ENCODE data around the gene PDE6A. TPM values are rescaled to one million over a fixed set of nuclear protein-coding genes. Genes with fewer than 3 reads are reported as not detected.

The PDE6A gene
- total RNA-seq, 1 donor from 2014 or later = not detected

DNA sequence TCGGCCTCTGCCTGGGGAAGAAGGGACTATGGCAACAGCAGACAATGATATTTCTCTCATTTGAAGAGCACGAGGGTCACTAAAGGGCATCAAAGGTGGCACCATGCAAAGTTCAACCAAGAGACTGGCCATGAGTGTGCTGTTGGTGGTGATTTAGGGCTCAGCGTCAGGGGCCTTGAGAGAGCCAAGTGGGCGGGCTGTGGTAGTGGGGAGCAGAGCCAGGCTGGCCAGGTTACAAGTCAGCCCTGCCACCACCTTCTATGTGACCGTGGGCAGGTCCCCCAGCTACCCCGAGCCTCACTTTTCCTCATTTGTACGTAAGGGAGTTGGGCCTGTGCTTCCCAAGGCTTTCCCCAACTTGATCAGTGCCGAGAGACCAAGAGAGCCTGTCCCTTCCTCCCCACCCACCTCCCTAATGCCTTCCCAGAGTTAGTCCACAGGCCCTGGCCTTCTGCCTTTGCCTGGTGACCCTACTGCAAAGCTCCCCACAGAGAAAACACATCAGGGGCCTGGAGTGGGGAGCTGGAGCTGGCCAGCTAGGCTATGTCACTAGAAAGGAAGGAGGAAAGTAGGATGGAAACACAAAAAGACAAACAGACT is 104.3 kb downstream of the PDE6A start:
- intact Hi-C loops (cut with micrococcal nuclease) = no loop called here

DNA sequence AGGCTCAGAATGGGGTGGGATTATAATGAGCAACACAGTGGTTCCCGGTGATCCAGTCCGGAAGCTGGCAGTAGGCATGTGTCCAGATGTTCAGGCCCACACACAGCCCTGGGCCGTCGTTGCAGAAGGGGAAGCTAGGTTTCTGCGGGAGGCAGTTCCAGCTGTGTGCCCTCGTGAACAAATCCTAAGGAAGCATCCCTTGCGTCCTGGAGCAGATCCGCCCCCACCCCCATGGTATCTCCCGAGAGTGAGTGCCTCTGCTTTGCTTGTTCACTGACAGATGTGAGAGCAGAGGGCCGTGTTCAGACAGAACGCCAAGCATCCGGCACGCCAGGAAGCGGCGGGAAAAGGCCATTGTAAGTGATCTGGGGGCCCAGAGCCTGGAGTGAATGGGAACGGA is 104.8 kb downstream of the PDE6A start:
- intact Hi-C loops (cut with micrococcal nuclease) = loop anchor here (10.0 kb wide), 1 partner anchor 125 kb away; the partner anchor contains the start of gene SLC26A2

DNA sequence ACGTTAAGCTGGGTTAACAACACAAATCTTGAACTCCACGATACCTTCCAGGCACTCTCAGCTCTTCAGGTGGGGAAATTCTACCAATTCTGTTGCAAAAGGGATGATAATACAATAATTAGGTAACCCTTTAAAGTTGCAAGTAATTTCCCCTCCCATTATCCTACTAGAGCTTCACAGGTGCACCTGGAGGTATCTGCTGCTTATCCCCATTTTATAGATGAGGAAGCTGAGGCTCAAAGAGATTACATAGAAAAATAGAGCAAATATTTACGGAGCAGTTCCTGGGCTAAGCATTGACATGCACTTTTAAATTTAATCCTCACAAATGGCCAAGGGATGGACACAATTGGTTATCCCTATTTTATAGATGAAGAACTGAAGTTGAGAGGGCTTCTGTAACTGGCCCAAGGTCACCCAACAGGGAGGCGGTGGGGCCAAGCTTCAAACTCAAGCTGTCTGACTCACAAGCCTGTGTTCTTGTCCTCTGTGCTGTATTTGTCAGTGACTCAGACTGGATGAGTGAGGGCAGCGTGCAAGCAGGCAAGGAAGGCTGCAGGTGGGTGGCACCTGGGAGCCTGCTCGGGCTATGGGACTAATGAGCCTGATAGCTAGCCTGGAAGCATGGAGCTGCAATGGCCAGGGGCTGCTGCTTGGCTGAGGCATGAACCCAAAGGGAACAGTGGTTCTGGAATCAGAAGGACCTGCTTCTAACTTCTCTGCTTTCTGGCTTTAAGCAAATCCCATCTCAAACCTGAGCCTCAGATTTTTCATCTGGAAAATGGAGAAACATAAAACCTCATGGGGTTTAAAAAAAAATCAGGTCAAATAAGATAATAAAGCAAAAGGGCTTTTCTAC is 105.5 kb downstream of the PDE6A start:
- intact Hi-C loops (cut with micrococcal nuclease) = loop anchor here (10.0 kb wide), 1 partner anchor 126 kb away; the partner anchor contains the start of gene SLC26A2

DNA sequence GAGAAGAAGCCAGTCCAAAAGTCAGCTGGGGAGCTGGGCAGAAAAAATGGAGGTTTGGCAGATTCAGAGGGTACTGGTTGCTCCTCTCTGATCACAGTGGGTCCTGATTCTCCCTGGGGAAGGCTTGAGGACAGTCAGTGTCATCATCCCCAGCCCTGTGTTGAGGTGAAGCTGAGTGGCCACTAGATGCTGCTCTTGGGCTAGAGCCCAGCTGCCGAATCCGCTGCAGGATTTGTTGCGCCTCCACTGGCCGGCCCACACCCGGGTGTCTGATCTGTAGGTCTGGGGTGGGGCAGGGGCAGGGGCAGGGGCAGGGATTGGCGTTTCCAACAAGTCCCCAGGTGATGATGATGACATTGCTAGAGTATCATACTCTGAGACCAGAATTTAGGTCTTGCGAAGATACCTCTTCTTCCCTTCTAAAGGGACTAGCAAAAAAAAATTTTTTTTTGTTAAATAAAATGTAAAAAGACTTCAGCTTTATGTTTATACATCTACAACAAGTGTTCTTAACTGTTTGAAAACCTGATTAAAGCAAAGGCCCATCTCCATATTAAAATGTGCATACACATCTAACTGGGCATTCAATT is 106.8 kb downstream of the PDE6A start:
- intact Hi-C loops (cut with micrococcal nuclease) = loop anchor here (10.0 kb wide), 1 partner anchor 127 kb away; the partner anchor contains the start of gene SLC26A2

DNA sequence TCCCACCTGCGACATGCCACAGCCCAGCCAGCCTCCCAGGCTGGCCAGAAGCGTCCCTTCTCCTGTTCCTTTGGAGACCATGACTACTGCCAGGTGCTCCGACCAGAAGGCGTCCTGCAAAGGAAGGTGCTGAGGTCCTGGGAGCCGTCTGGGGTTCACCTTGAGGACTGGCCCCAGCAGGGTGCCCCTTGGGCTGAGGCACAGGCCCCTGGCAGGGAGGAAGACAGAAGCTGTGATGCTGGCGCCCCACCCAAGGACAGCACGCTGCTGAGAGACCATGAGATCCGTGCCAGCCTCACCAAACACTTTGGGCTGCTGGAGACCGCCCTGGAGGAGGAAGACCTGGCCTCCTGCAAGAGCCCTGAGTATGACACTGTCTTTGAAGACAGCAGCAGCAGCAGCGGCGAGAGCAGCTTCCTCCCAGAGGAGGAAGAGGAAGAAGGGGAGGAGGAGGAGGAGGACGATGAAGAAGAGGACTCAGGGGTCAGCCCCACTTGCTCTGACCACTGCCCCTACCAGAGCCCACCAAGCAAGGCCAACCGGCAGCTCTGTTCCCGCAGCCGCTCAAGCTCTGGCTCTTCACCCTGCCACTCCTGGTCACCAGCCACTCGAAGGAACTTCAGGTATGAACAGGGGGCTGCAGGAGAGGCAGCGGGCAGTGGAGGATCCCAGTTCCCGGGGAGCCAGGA is 108.0 kb downstream of the PDE6A start:
- intact Hi-C loops (cut with micrococcal nuclease) = loop anchor here (10.0 kb wide), 1 partner anchor 128 kb away; the partner anchor contains the start of gene SLC26A2

DNA sequence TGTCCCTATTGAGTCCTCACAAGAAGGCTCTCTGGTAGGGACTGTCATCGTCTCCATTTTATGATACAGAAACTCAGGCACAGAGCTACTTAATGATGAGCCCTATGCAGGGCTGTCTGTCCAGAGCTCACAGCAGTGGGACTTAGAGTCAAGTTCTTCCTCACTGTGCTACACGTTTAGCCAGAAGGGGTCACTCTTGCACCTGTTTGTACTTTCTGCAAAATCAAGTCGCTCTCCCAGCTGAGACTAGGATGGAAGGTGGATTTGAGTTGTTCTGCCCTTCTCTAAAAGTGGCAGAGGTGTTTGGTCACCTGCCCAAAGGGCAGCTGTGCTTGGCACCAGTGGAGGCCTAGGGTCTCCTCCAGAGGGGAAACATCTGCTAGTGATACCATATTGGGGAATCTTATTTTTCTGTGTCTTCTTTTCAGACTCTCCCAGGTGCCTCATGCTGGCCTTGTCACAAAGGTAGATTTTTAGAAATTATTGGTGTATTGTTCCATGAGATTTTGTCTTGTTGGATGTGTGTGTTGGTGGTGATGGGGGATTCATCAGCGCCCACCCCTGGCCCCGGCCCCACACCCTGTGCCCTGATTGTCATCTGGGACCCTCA is 110.2 kb downstream of the PDE6A start:
- intact Hi-C loops (cut with micrococcal nuclease) = loop anchor here (1.0 to 10.0 kb wide), 3 partner anchors 130 to 384 kb away; partner anchors contain the start of gene SLC26A2

DNA sequence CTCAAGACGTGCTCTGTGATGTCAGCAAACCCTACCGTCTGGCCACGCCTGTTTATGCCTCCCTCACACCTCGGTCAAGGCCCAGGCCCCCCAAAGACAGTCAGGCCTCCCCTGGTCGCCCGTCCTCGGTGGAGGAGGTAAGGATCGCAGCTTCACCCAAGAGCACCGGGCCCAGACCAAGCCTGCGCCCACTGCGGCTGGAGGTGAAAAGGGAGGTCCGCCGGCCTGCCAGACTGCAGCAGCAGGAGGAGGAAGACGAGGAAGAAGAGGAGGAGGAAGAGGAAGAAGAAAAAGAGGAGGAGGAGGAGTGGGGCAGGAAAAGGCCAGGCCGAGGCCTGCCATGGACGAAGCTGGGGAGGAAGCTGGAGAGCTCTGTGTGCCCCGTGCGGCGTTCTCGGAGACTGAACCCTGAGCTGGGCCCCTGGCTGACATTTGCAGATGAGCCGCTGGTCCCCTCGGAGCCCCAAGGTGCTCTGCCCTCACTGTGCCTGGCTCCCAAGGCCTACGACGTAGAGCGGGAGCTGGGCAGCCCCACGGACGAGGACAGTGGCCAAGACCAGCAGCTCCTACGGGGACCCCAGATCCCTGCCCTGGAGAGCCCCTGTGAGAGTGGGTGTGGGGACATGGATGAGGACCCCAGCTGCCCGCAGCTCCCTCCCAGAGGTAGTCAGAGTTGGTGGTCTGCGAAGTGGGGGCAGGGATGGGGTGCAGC is 111.3 kb downstream of the PDE6A start:
- intact Hi-C loops (cut with micrococcal nuclease) = loop anchor here (10.0 kb wide), 1 partner anchor 132 kb away; the partner anchor contains the start of gene SLC26A2

DNA sequence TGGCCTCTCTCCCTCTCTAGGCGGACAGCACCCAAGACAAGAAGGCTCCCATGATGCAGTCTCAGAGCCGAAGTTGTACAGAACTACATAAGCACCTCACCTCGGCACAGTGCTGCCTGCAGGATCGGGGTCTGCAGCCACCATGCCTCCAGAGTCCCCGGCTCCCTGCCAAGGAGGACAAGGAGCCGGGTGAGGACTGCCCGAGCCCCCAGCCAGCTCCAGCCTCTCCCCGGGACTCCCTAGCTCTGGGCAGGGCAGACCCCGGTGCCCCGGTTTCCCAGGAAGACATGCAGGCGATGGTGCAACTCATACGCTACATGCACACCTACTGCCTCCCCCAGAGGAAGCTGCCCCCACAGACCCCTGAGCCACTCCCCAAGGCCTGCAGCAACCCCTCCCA is 112.0 kb downstream of the PDE6A start:
- intact Hi-C loops (cut with micrococcal nuclease) = loop anchor here (10.0 kb wide), 1 partner anchor 132 kb away; the partner anchor contains the start of gene SLC26A2

DNA sequence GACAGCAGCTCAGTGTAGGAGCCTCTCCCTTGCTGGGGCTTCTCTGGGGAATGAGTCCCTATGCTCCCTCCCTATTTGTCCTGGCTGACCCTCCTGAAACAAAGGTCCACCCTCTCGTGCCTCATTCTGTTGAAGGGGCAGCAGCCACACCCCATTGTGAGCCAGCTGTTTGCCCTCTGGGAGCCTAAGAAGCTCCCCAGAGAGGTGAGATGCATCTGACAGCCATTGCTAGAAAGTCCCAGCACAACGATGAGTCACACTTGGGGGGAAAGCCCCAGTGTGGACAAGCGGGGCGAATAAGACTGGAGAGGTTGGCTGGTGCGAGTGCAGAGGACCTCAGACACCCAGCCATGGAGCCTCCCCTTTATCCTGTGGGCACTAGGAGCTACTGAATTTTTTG is 113.1 kb downstream of the PDE6A start:
- intact Hi-C loops (cut with micrococcal nuclease) = loop anchor here (10.0 kb wide), 1 partner anchor 133 kb away; the partner anchor contains the start of gene SLC26A2

DNA sequence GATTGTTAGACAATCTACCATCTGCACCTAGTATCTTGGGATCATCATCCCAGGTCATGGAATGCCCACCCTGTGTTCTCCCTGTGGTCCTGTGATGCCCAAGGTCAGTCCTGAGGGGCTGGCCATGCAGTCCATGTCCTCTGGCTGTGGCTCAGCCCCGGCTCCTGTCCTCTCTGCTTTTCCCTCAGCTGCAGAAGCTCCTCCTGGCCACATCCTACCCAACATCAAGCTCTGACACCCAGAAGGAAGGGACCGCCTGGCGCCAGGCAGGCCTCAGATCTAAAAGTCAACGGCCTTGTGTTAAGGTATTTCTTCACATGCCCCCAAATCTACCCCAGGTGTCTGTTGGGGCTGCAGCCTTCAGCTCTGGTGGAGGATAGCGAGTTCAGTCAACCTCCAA is 114.0 kb downstream of the PDE6A start:
- intact Hi-C loops (cut with micrococcal nuclease) = loop anchor here (10.0 kb wide), 1 partner anchor 134 kb away; the partner anchor contains the start of gene SLC26A2

DNA sequence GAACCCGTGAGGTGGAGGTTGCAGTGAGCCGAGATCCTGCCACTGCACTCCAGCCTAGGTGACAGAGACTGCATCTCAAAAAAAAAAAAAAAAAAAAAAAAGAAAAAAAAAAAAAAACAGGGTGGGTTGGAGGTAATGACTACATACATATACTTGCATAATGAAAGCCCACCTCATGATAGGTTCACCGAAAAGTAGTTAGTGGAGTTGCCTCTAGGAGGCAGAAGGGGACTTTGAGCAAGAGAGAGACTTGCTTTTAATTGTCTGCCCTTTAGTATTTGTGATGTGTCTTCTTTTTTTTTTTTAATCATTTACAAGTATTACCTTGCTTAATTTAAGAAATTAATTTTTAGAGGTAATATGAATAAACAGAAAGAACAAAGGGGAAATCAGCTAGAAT is 114.6 kb downstream of the PDE6A start:
- intact Hi-C loops (cut with micrococcal nuclease) = loop anchor here (5.0 to 10.0 kb wide), 2 partner anchors 98 to 135 kb away; partner anchors contain the start of genes PPARGC1B and SLC26A2

DNA sequence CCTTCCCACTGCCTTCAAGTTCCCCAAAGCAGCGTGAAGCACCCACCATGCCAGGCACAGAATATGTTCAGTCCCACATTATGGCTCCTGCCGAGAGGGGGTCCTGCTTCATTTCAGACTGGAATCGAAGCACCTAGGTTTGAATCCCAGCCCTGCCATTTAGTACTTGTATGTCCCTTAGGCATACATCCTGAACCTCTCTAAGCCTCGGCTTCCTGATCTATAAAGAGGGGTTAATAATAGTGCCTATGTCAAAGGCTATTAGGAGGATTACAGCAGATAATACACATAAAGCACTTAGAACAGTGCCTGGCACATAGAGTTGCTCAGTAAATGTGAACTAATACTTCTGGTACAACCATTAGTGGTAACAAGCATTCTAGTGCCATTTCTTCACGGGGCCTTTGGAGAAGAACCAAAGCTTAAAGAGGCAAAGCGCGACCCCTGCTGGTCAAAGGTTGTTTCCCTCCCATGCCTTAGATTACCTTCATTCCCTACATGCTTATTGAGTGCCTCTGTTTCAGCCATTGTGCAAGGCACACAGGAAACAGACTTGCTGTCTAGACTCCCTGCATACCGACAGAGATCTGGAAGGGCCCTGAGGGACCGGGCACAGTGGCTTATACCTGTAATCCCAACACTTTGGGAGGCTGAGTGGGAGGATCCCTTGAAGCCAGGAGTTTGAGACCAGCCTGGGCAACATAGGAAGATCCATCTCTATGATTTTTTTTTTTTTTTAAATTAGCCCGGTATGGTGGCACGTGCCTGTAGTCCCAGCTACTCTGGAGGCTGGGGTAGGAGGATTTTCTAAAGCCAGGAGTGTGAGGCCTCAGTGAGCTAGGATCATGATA is 116.2 kb downstream of the PDE6A start:
- intact Hi-C loops (cut with micrococcal nuclease) = loop anchor here (1.0 to 5.0 kb wide), 3 partner anchors 96 to 192 kb away; partner anchors contain the start of gene PPARGC1B

DNA sequence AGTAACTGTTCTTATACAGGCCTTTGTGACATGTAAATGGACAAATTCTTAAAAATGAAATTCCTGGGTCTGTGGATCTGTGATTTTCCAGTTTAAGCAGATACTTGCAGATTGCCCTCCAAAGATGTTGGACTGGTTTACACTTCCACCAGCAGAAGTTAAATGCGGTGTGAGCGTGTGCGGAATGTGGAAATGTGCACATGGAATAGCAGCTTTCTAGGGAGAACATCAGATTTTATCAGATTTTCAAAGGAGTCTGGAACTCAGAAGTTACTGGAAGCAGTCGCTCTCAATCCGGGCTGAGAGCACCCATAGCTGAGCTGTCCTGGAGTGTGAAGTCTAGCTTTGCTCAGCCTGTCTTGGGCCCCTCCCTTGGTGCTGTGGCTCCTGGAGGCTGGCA is 117.0 kb downstream of the PDE6A start:
- intact Hi-C loops (cut with micrococcal nuclease) = loop anchor here (5.0 kb wide), 1 partner anchor 95 kb away; the partner anchor contains the start of gene PPARGC1B

DNA sequence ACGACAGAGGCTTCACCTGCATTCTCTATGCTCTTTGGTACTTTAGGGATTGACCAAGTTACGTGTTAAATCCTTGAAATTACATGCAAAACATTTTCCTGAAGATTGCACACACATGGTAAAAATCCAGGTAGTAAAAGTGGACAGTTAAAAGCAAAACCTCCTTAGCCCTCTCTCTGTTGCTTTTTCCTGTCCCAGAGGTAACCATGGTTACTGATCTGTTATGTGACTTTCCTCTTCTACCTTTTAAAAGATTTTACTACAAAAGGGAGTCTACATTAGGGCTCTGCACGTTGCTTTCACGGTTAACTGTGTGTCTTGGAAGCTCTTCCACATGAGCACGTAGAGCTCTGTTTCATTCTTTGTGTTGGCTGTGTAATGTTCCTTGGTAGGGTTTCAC is 117.5 kb downstream of the PDE6A start:
- intact Hi-C loops (cut with micrococcal nuclease) = loop anchor here (5.0 kb wide), 1 partner anchor 95 kb away; the partner anchor contains the start of gene PPARGC1B

DNA sequence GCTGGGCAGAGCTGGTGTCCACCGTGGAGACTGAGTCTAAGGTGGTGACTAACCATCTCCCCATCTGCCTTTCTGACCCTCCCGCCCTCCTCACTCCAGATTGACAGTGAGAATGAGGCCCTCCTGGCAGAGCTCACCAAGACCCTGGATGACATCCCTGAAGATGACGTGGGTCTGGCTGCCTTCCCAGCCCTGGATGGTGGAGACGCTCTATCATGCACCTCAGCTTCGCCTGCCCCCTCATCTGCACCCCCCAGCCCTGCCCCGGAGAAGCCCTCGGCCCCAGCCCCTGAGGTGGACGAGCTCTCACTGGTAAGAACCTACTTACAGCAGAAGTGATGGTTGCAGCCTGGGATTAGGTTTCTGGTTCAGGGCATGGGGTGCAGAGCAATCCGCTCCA is 118.0 kb downstream of the PDE6A start:
- intact Hi-C loops (cut with micrococcal nuclease) = loop anchor here (5.0 kb wide), 1 partner anchor 94 kb away; the partner anchor contains the start of gene PPARGC1B

DNA sequence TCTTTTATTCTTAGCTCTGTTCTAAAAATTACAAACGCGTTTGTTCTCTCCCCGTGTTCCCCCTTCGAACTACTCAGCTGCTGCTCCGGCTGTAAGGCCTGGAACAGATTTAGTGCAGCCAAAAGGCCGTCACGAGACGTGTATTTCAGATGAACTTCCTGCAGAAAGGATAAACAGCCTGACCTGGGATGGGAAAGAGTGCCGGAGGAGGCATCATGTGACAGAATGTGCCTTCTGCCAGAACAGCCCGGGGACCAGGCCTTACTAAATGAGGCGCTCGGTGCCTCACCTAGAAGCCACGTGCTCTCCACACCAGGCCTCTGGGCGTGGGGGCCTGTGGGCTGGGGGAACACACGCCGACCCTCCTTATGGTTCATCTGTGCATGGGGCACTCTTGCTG is 119.7 kb downstream of the PDE6A start:
- intact Hi-C loops (cut with micrococcal nuclease) = loop anchor here (5.0 kb wide), 1 partner anchor 93 kb away; the partner anchor contains the start of gene PPARGC1B

DNA sequence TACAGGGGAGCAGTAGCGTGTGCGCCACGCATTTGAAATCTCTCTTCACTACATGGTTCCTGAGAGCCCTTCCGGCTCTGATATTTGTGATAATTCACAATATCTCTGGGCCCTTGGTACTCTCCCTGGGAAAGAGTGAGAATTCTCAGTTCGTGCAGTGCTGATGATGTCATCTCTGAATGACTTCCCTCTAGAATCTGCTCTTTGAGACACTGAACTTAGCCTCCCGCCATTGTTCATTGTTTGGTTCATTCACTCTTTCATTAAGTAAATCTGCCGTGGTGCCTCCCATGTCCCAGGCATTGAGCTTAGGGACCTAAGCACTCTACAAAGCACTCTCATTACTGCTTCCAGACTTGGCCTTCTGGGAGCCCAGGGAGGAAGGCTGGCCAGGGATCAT is 120.5 kb downstream of the PDE6A start:
- intact Hi-C loops (cut with micrococcal nuclease) = no loop called here

DNA sequence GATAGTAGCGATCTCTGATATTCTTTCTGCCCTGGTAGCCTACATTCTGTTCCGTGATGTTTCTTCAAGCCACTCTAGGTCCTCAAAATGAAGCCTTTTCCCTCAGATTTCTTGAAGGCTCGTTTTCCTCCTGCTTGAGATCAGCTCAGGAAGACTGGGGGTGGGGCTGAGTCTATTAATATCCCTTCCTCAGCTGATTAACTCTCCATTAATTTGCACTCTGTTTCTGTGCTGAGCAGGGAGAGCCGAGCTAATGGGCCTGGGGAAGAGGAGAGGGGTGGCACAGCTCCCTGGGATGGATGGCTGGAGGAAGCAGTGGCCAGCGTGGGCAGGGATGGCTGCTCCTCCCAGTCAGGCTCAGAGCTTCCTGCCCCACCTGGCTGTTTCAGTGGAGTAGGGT is 121.2 kb downstream of the PDE6A start:
- intact Hi-C loops (cut with micrococcal nuclease) = no loop called here

DNA sequence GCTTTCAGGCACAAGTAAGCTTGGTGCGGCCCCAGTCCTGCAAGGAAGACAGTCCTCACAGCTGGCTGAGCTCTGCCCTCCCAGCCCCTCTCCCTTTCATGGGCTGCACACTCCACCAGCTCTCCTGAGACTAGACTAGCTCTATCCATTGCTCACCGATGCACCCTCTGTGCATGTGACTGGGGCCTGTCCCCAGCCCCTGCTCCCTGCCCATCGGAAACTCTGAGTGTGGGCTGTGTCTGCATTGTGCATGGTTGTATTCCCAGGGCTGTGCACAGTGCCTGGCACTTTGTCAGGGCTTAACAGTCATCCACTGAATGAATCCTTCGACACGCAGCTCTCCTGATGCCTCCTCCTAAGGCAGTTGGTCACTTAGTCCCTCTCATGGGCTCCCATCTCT is 122.3 kb downstream of the PDE6A start:
- intact Hi-C loops (cut with micrococcal nuclease) = no loop called here

Measured in T-helper 2 cell treated with Interferon-gamma antibody and Interleukin-4, amounts not matched to agents 100 ng/mL and 5 ng/mL, for 36 hours (primary cell).